ENCODE data around the gene P2RY14. TPM values are rescaled to one million over a fixed set of nuclear protein-coding genes. Genes with fewer than 3 reads are reported as not detected.

The P2RY14 gene
- total and polyA plus RNA-seq, 5 donors: 0.39 to 1.9 (median 1.3) TPM

- Histone ChIP-seq H3K27me3 (ENCODE audit: control insufficient read depth, insufficient read depth) (no peaks in the 10 kb centered on the region), H3K27ac (ENCODE audit: low read length) (no peak overlapping the region), H3K4me3 (ENCODE audit: low read length) (no peak overlapping the region), H3K4me1 (ENCODE audit: control insufficient read depth, insufficient read depth, low read length) (no peaks in the 10 kb centered on the region), H3K9me3 (ENCODE audit: control insufficient read depth, low read length) (no peaks in the 10 kb centered on the region)
- no peak for DNase-seq
- WGBS: 40% methylated on average over 1 of the region's 1 CpG
- intact Hi-C loops (cut with DNase I): loop anchor here in 3 of 4 donors (5.0 kb wide), 1 partner anchor 54 kb away; no protein-coding TSS in a partner anchor
- peak; percentile 17 to 39 for ATAC-seq
Measured at GRCh38 chr3:151228666-151229040, 49.7 kb downstream of the P2RY14 start.

GRCh38 chr3:151227807-151228665, 50.3 kb downstream of the P2RY14 start:
- intact Hi-C loops (cut with DNase I): loop anchor here in 3 of 4 donors (5.0 kb wide), 1 partner anchor 54 kb away; no protein-coding TSS in a partner anchor
- peak; percentile 90 for ATAC-seq
- Histone ChIP-seq H3K4me1 (ENCODE audit: control insufficient read depth, insufficient read depth, low read length) (no peaks in the 10 kb centered on the region), H3K27ac (ENCODE audit: low read length) (no peak overlapping the region), H3K27me3 (ENCODE audit: control insufficient read depth, insufficient read depth) (no peaks in the 10 kb centered on the region), H3K9me3 (ENCODE audit: control insufficient read depth, low read length) (no peaks in the 10 kb centered on the region), H3K4me3 (ENCODE audit: low read length) (no peak overlapping the region)
- 32% methylated on average over 9 of the region's 9 CpGs for WGBS
- peak; percentile 66 to 82 (median 77) for DNase-seq

GRCh38 chr3:151227266-151227806, 51.0 kb downstream of the P2RY14 start:
- no peak overlapping the region for H3K4me3 ChIP-seq (ENCODE audit: low read length)
- peak; percentile 24 to 29 for ATAC-seq
- 74% methylated on average over 6 of the region's 6 CpGs for WGBS
- H3K27me3 ChIP-seq (ENCODE audit: control insufficient read depth, insufficient read depth): no peaks in the 10 kb centered on the region
- H3K4me1 ChIP-seq (ENCODE audit: control insufficient read depth, insufficient read depth, low read length): no peaks in the 10 kb centered on the region
- peak in 1 of 3 donors; percentile 47 for DNase-seq
- intact Hi-C loops (cut with DNase I): loop anchor here in 3 of 4 donors (5.0 kb wide), 1 partner anchor 55 kb away; no protein-coding TSS in a partner anchor
- H3K9me3 ChIP-seq (ENCODE audit: control insufficient read depth, low read length): no peaks in the 10 kb centered on the region
- H3K27ac ChIP-seq (ENCODE audit: low read length): no peak overlapping the region

DNA sequence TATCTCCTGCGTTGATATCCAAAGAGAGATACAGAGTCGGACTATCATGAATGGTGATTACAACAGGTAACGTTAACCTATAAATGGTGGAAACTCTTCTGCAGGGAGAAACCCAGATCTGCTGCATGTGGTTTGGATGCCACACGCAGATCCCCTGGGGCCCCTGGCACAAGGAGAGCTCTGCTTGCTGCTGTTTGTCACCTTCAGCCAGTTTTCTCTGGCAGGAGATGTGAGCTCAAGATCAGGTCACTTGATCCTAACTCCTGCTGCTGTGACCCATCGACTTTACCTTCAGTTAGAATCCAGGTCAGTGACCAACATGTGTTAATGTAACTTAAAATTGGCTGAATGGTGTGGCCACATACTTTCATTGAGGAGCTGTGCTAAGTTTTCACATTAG, 51.5 kb downstream of the P2RY14 start:
- ATAC-seq (no peak), DNase-seq (no peak)
- intact Hi-C loops (cut with DNase I): loop anchor here in 3 of 4 donors (5.0 kb wide), 1 partner anchor 55 kb away; no protein-coding TSS in a partner anchor
- H3K27me3 ChIP-seq (ENCODE audit: control insufficient read depth, insufficient read depth): no peaks in the 10 kb centered on the region
- no peak overlapping the region for H3K27ac ChIP-seq (ENCODE audit: low read length)
- WGBS: 85% methylated on average over 5 of the region's 5 CpGs
- H3K4me1 ChIP-seq (ENCODE audit: control insufficient read depth, insufficient read depth, low read length): no peaks in the 10 kb centered on the region
- no peak overlapping the region for H3K4me3 ChIP-seq (ENCODE audit: low read length)
- no peaks in the 10 kb centered on the region for H3K9me3 ChIP-seq (ENCODE audit: control insufficient read depth, low read length)

- no peaks in the 10 kb centered on the region for H3K27me3 ChIP-seq (ENCODE audit: control insufficient read depth, insufficient read depth)
- H3K4me1 ChIP-seq (ENCODE audit: control insufficient read depth, insufficient read depth, low read length): no peaks in the 10 kb centered on the region
- H3K4me3 ChIP-seq (ENCODE audit: low read length): no peak overlapping the region
- H3K27ac ChIP-seq (ENCODE audit: low read length): no peak overlapping the region
- ATAC-seq (no peak), DNase-seq (no peak)
- intact Hi-C loops (cut with DNase I): loop anchor here in 3 of 4 donors (5.0 kb wide), 1 partner anchor 56 kb away; no protein-coding TSS in a partner anchor
- H3K9me3 ChIP-seq (ENCODE audit: control insufficient read depth, low read length): no peaks in the 10 kb centered on the region
- 68% methylated on average over 4 of the region's 4 CpGs for WGBS
Measured at GRCh38 chr3:151226088-151226563, 52.2 kb downstream of the P2RY14 start.

DNA sequence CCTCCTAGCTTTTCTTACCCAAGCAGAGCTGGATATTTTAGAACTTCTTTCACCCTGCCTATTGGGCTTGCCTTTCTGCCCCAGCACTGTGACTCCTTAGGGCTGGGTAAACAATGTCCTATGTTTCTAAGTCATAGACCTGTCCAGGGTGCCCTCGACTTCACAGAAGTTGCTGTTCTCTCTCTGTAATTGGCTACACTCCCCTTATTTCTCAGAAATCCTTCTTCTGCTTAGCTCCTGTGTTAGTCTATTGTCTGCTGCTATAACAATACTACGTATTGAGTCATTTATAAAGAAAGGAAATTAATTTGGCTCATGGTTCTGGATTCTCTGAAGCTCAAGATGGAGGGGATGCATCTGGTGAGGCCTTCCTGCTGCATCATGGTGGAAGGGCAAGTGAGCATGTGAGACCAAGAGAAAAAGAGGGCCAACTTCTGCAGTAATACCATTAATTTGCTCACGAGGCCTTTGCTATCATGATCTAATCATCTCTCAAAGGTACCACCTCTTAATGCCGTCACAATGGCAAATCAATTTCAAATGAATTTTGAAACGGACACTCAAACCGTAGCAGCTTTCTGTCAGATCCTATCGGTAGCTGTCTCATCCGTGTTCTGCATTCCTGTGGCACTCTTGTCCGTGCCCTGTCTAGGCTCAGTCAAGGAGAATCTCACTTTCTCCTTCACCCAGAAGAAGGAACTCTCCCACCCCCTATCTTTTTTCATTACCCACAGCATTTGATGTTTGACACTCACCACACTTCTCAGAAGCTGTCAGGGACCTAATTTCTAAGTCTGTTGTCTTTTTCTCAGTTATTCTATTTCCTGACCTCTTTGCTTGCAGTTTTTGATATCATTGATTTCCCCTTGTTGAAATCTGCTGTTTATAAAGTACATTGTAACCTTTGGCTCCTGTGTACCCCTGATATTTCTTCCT, 53.0 kb downstream of the P2RY14 start:
- ATAC-seq: no peak
- H3K4me1 ChIP-seq (ENCODE audit: control insufficient read depth, insufficient read depth, low read length): no peaks in the 10 kb centered on the region
- no peak overlapping the region for H3K27ac ChIP-seq (ENCODE audit: low read length)
- no peak for DNase-seq
- 69% methylated on average over 9 of the region's 9 CpGs for WGBS
- H3K9me3 ChIP-seq (ENCODE audit: control insufficient read depth, low read length): no peaks in the 10 kb centered on the region
- H3K4me3 ChIP-seq (ENCODE audit: low read length): no peak overlapping the region
- intact Hi-C loops (cut with DNase I): loop anchor here in 3 of 4 donors (5.0 kb wide), 1 partner anchor 57 kb away; no protein-coding TSS in a partner anchor
- no peaks in the 10 kb centered on the region for H3K27me3 ChIP-seq (ENCODE audit: control insufficient read depth, insufficient read depth)

DNA sequence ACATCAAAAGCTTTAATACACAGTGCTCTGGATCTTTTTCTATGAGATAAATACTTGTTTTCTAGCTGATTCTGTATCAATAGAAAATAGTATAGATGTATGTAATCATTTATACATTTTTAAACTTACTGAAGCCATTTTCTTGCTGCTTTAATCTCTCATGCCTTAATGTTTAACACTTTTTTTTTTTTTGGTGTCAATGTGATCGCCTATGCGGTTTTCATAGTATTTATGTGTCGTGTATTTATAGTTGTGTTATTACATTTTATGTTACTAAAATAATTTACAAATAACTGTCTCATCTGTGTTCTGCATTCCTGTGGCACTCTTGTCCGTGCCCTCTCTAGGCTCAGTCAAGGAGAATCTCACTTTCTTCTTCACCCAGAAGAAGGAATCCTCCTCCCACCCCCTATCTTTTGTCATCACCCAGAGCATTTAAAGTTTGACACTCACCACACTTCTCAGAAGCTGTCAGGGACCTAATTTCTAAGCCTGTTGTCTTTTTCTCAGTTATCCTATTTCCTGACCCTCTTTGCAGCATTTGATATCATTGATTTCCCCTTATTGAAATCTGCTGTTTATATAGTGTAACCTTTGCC, 54.0 kb downstream of the P2RY14 start:
- no peaks in the 10 kb centered on the region for H3K27me3 ChIP-seq (ENCODE audit: control insufficient read depth, insufficient read depth)
- H3K4me1 ChIP-seq (ENCODE audit: control insufficient read depth, insufficient read depth, low read length): no peaks in the 10 kb centered on the region
- H3K9me3 ChIP-seq (ENCODE audit: control insufficient read depth, low read length): no peaks in the 10 kb centered on the region
- no peak overlapping the region for H3K27ac ChIP-seq (ENCODE audit: low read length)
- intact Hi-C loops (cut with DNase I): no loop called here
- no peak overlapping the region for H3K4me3 ChIP-seq (ENCODE audit: low read length)
- 85% methylated on average over 4 of the region's 4 CpGs for WGBS
- ATAC-seq (no peak), DNase-seq (no peak)

DNA sequence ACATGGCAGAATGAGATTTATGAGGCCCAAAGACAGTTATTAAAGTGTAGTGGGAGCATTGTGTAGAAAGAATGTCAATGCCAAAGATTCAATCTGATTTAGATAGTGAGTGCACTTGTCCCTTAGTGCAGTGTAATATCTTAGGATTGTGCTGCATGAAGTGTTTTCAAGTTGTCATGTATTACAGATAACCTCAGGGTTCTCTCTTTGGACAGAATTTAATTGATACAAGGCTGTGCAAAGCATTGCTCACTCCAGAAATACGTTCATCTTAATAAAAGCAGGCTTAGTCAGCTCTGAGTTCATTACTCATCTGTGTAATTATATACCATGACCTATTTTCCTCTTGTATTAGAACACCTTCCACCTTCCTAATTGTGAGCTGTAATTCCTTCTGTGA, 59.3 kb downstream of the P2RY14 start:
- WGBS: 37% methylated on average over 1 of the region's 1 CpG
- intact Hi-C loops (cut with DNase I): no loop called here
- peaks cover 4% of the 10 kb centered on the region for H3K4me1 ChIP-seq (ENCODE audit: control insufficient read depth, insufficient read depth, low read length)
- no peak for DNase-seq
- H3K4me3 ChIP-seq (ENCODE audit: low read length): no peak overlapping the region
- H3K27ac ChIP-seq (ENCODE audit: low read length): no peak overlapping the region
- no peak for ATAC-seq
- no peaks in the 10 kb centered on the region for H3K27me3 ChIP-seq (ENCODE audit: control insufficient read depth, insufficient read depth)
- H3K9me3 ChIP-seq (ENCODE audit: control insufficient read depth, low read length): no peaks in the 10 kb centered on the region

- Histone ChIP-seq H3K27me3 (ENCODE audit: control insufficient read depth, insufficient read depth) (no peaks in the 10 kb centered on the region), H3K4me1 (ENCODE audit: control insufficient read depth, insufficient read depth, low read length) (peaks cover 4% of the 10 kb centered on the region), H3K4me3 (ENCODE audit: low read length) (no peak overlapping the region), H3K9me3 (ENCODE audit: control insufficient read depth, low read length) (no peaks in the 10 kb centered on the region), H3K27ac (ENCODE audit: low read length) (no peak overlapping the region)
- no peak for ATAC-seq
- WGBS: 40% methylated on average over 1 of the region's 1 CpG
- intact Hi-C loops (cut with DNase I): no loop called here
- DNase-seq: no peak
Measured at GRCh38 chr3:151218136-151218535, 60.2 kb downstream of the P2RY14 start.
